Caco-2 (cell line): ENCODE data around the gene VDR. TPM values are rescaled to one million over a fixed set of nuclear protein-coding genes. Genes with fewer than 3 reads are reported as not detected.
A peak's percentile ranks its signal among the peaks of the same experiment; 100 is the strongest.

Source experiments
- BruUV-seq: library from RNA; stranded (reverse); fragments of 400-500 nt; replicated peaks from 2 replicates; lab custom pipeline; 2021; lab: Mats Ljungman, UMichigan
- CTCF ChIA-PET: fragments of 300-600 bp; sonication (Branson Sonifier 250); formaldehyde crosslinking; loops from one replicate; lab custom pipeline; 2022; ENCODE audit warnings: antibody characterized with exemption; lab: Charles Lee
- POLR2A ChIA-PET: fragments of 300-600 bp; sonication (Branson Sonifier 250); formaldehyde crosslinking; loops from one replicate; lab custom pipeline; 2022; ENCODE audit warnings: antibody characterized with exemption; lab: Charles Lee
- DNase-seq, 2 experiments: peaks; one replicate each; pipeline versions ENCODE4 v3.0.0 to v3.0.0-alpha.2; 2020 to 2022
- H3K27me3 ChIP-seq: replicated peaks from 2 replicates; pipeline ENCODE4 v1.6.0; 2011; ENCODE audit warnings: low read length; ENCODE audit not compliant: control insufficient read depth, insufficient read depth
- H3K36me3 ChIP-seq: 2 replicates; pipeline ENCODE4 v1.5.1; 2011; ENCODE audit warnings: low read length; ENCODE audit not compliant: control insufficient read depth, insufficient read depth
- H3K4me1 ChIP-seq: fragments of 250-450 bp; sonication (Bioruptor Pico); 2 replicates; pipeline ENCODE4 v1.5.1; 2020; ENCODE audit warnings: mild to moderate bottlenecking
- H3K4me3 ChIP-seq: 2 replicates; pipeline ENCODE4 v1.5.1; 2011; ENCODE audit warnings: low read depth, mild to moderate bottlenecking, control low read depth, low read length
- H3K9me3 ChIP-seq: fragments of 250-450 bp; sonication (Bioruptor Pico); 2 replicates; pipeline ENCODE4 v1.5.1; 2020; ENCODE audit warnings: mild to moderate bottlenecking, moderate library complexity
- H3K27ac Mint-ChIP-seq: one replicate; pipeline ENCODE4 v1.8.0; 2022; ENCODE audit warnings: mixed read lengths; ENCODE audit not compliant: unreplicated experiment
- H3K27me3 Mint-ChIP-seq: one replicate; pipeline ENCODE4 v1.8.0; 2022; ENCODE audit warnings: mixed read lengths; ENCODE audit not compliant: insufficient read depth, unreplicated experiment
- H3K36me3 Mint-ChIP-seq: one replicate; pipeline ENCODE4 v1.8.0; 2022; ENCODE audit warnings: mild to moderate bottlenecking, mixed read lengths; ENCODE audit not compliant: insufficient read depth, unreplicated experiment
- H3K4me1 Mint-ChIP-seq: one replicate; pipeline ENCODE4 v1.8.0; 2022; ENCODE audit warnings: low read depth, mixed read lengths; ENCODE audit not compliant: unreplicated experiment
- H3K4me3 Mint-ChIP-seq: one replicate; pipeline ENCODE4 v1.8.0; 2022; ENCODE audit warnings: mild to moderate bottlenecking, moderate library complexity, mixed read lengths; ENCODE audit not compliant: unreplicated experiment
- H3K9me3 Mint-ChIP-seq: one replicate; pipeline ENCODE4 v1.8.0; 2022; ENCODE audit warnings: mixed read lengths; ENCODE audit not compliant: unreplicated experiment
- intact Hi-C: fragments of 100-400 bp; cut with micrococcal nuclease; formaldehyde crosslinking; loops from one replicate; pipeline ENCODE4 v1.10.0; 2022; ENCODE audit not compliant: unreplicated experiment
- total RNA-seq: library from RNA; stranded (reverse); gene quantifications from 2 replicates; pipeline ENCODE4 v1.2.3, GENCODE V29; 2022
- TF ChIP-seq, protein P1 (sequence below), 2 experiments: fragments of 200-600 bp in 1 of 2; IDR thresholded peaks; 1 replicate in 1 of 2; 2 replicates in 1 of 2; pipeline versions ENCODE4 v1.5.1 to v1.8.0; 2011 to 2022; ENCODE audit warnings: antibody characterized with exemption in 1 of 2, control low read depth in 1 of 2, inconsistent platforms in 1 of 2, low read depth in 1 of 2, low read length in 1 of 2, mild to moderate bottlenecking in 1 of 2, moderate library complexity in 1 of 2; ENCODE audit not compliant: insufficient read depth in 1 of 2, severe bottlenecking in 1 of 2, unreplicated experiment in 1 of 2

The VDR gene
- total RNA-seq, 1 experiment from 2014 or later = 15.4 TPM

DNA sequence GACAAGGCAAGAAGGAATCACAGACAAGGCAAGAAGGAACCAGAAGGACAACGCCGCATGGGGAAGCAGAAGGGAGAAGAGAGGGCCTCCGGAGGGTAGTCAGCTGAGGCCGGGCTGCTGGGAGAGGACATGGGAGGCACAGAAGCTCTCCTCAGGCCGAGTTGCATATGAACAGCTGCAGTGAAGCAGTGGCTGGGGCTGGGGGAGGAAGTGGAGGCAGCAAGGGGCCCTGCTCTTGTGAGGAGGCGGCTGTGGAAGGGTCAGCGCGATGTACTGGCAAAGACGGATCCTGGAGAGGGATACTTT lies 36.6 kb upstream of the VDR start:
- no peak overlapping the region for H3K4me3 Mint-ChIP-seq
- peaks cover 8% of the 10 kb centered on the region for H3K4me1 Mint-ChIP-seq
- TF ChIP-seq, protein P1, sequence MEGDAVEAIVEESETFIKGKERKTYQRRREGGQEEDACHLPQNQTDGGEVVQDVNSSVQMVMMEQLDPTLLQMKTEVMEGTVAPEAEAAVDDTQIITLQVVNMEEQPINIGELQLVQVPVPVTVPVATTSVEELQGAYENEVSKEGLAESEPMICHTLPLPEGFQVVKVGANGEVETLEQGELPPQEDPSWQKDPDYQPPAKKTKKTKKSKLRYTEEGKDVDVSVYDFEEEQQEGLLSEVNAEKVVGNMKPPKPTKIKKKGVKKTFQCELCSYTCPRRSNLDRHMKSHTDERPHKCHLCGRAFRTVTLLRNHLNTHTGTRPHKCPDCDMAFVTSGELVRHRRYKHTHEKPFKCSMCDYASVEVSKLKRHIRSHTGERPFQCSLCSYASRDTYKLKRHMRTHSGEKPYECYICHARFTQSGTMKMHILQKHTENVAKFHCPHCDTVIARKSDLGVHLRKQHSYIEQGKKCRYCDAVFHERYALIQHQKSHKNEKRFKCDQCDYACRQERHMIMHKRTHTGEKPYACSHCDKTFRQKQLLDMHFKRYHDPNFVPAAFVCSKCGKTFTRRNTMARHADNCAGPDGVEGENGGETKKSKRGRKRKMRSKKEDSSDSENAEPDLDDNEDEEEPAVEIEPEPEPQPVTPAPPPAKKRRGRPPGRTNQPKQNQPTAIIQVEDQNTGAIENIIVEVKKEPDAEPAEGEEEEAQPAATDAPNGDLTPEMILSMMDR (IDR thresholded peaks at IDR 0.05; ENCODE audit: insufficient read depth in 1 of 2, low read depth in 1 of 2, low read length in 1 of 2, severe bottlenecking in 1 of 2, unreplicated experiment in 1 of 2) = no peak
- H3K27ac Mint-ChIP-seq = peak overlapping the region; percentile 40
- no peaks in the 10 kb centered on the region for H3K27me3 ChIP-seq
- no peaks in the 10 kb centered on the region for H3K9me3 ChIP-seq
- no peaks in the 10 kb centered on the region for H3K36me3 ChIP-seq
- H3K9me3 Mint-ChIP-seq = no peaks in the 10 kb centered on the region
- CTCF ChIA-PET = no interaction called here
- no peak overlapping the region for H3K4me3 ChIP-seq
- H3K36me3 Mint-ChIP-seq = no peaks in the 10 kb centered on the region
- intact Hi-C loops = no loop called here
- BruUV-seq = no TSS peak
- no peaks in the 10 kb centered on the region for H3K27me3 Mint-ChIP-seq
- no peaks in the 10 kb centered on the region; the same call in 1 of the 2 replicates for H3K4me1 ChIP-seq
- DNase-seq = no peak
- POLR2A ChIA-PET = no interaction called here

GRCh38 chr12:47940773-47941474 lies 36.1 kb upstream of the VDR start:
- intact Hi-C loops = no loop called here
- no peaks in the 10 kb centered on the region for H3K36me3 ChIP-seq
- no peaks in the 10 kb centered on the region for H3K27me3 ChIP-seq
- H3K36me3 Mint-ChIP-seq = no peaks in the 10 kb centered on the region
- no peaks in the 10 kb centered on the region for H3K9me3 Mint-ChIP-seq
- H3K9me3 ChIP-seq = no peaks in the 10 kb centered on the region
- TF ChIP-seq, protein P1 (IDR thresholded peaks at IDR 0.05; ENCODE audit: insufficient read depth in 1 of 2, low read depth in 1 of 2, low read length in 1 of 2, severe bottlenecking in 1 of 2, unreplicated experiment in 1 of 2) = no peak
- DNase-seq = no peak
- H3K4me1 Mint-ChIP-seq = peaks cover 13% of the 10 kb centered on the region
- no TSS peak for BruUV-seq
- no peaks in the 10 kb centered on the region for H3K27me3 Mint-ChIP-seq
- CTCF ChIA-PET = interaction anchor here (1.0 kb wide), 1 partner anchor 36 kb away, joined by 3 read pairs; the partner anchor contains the start of gene VDR
- H3K4me3 Mint-ChIP-seq = no peak overlapping the region
- no peaks in the 10 kb centered on the region; the same call in 1 of the 2 replicates for H3K4me1 ChIP-seq
- POLR2A ChIA-PET = no interaction called here
- peak overlapping the region; percentile 40 for H3K27ac Mint-ChIP-seq
- H3K4me3 ChIP-seq = no peak overlapping the region

GRCh38 chr12:47939009-47939601 lies 34.3 kb upstream of the VDR start:
- Mint-ChIP-seq H3K9me3 (no peaks in the 10 kb centered on the region), H3K4me3 (no peak overlapping the region), H3K4me1 (peaks cover 13% of the 10 kb centered on the region), H3K27ac (no peak overlapping the region), H3K36me3 (no peaks in the 10 kb centered on the region), H3K27me3 (no peaks in the 10 kb centered on the region)
- DNase-seq = no peak
- no TSS peak for BruUV-seq
- H3K4me1 ChIP-seq = peaks cover 6% of the 10 kb centered on the region; the same call in 1 of the 2 replicates
- H3K4me3 ChIP-seq = no peak overlapping the region
- TF ChIP-seq, protein P1 (IDR thresholded peaks at IDR 0.05; ENCODE audit: insufficient read depth in 1 of 2, low read depth in 1 of 2, low read length in 1 of 2, severe bottlenecking in 1 of 2, unreplicated experiment in 1 of 2) = no peak
- H3K27me3 ChIP-seq = no peaks in the 10 kb centered on the region
- CTCF ChIA-PET = interaction anchor here (1.8 kb wide), 1 partner anchor 33 kb away, joined by 4 read pairs; no protein-coding TSS in a partner anchor
- no peaks in the 10 kb centered on the region for H3K9me3 ChIP-seq
- intact Hi-C loops = no loop called here
- H3K36me3 ChIP-seq = no peaks in the 10 kb centered on the region
- POLR2A ChIA-PET = no interaction called here
